Embryonic facial prominence (tissue), 1 donor: ENCODE data around the gene ZFAND3.

Experiments
- DNase-seq: peaks from one replicate; pipeline ENCODE4 v3.0.0-alpha.2; 2016; ENCODE audit errors: extremely low spot score

The ZFAND3 gene

GRCh38 chr6:37894585-37894984 lies 75.1 kb downstream of the ZFAND3 start:
- no peak for DNase-seq

- DNase-seq, result no peak
Observed at GRCh38 chr6:37897321-37897720, 77.8 kb downstream of the ZFAND3 start.

DNA sequence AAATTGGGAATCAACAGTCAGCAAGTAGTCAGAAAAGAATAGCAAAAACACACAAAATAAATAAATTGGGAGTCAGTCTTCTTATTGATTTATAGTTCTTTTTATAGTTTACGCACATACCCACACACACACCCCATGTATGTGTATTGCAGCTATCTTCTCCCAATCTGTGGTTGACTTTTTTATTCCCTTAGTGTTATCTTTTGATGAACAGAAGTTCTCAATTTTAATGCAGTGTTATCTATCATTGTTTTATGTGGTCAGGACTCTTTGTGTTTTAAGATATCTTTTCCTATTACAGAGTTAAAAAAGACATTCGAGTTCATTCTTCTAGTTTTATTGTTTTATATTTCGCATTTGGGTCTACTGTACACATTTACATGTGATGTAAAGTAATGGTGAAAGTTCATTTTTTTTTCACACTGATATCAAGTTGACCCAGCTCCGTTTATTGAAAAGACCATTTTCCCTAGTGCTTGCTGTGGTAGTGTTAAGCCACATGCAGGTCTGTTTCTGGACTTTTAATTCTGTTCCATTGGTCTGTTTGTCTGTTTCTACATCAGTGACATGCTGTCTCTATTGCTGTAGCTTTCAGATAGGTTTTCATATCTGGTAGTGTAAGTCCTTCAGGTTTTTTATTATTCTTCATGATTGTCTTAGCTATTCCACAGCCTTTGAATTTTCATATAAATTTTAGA lies 78.4 kb downstream of the ZFAND3 start:
- DNase-seq, result no peak

- no peak for DNase-seq
Observed at GRCh38 chr6:37903351-37904340, 84.1 kb downstream of the ZFAND3 start.

DNA sequence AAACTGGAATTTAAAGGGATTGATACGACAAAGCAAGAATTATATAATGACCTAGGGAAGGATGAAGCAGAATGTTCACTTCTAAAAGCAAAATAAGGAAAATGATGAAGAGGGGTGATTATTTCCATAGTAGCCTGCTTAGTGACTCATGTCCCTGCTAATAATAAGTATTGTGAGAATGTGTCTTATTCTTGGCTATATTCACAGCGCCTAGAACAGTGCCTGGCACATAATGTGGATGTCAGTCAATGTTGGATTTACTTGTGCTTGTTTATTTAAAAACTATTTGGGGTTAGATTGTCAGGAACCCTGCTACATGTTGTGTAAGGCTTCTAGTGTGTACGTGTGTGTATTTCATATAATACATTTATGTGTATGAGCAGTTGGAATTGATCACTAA lies 85.1 kb downstream of the ZFAND3 start:
- DNase-seq, result no peak

DNA sequence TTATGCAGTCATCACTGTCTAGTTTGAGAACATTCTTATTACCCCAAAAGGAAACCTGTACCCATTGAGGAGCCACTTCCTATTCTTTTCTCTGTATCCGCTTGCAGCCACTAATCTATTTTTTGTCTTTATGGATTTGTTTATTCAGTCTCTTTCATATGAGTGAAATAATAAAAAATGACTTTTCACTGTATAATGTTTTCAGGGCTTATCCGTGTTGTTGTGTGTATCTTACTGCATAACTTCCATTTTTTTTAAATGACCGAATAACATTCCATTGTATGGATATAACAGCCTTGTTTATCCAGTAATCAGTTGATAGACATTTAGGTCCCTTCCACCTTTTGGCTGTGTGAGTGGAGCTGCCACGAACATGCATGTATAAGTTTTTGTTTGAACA lies 86.6 kb downstream of the ZFAND3 start:
- no peak for DNase-seq

GRCh38 chr6:37910998-37911397 lies 91.5 kb downstream of the ZFAND3 start:
- no peak for DNase-seq

DNA sequence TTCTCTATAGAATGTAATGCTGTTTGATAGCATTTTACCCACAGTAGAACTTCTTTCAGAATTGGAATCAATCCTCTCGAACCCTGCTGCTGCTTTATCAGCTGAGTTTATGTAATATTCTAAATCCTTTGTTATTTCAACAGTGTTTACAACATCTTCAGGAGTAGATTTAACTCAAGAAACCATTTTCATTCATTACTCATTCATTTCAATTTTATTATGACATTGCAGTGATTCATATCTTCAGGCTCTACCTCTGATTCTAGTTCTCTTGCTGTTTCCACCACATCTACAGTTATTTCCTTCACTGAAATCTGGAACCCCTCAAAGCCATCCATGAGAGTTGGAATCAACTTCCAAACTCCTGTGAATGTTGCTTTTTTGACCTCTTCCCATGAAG lies 93.7 kb downstream of the ZFAND3 start:
- DNase-seq, result no peak

DNA sequence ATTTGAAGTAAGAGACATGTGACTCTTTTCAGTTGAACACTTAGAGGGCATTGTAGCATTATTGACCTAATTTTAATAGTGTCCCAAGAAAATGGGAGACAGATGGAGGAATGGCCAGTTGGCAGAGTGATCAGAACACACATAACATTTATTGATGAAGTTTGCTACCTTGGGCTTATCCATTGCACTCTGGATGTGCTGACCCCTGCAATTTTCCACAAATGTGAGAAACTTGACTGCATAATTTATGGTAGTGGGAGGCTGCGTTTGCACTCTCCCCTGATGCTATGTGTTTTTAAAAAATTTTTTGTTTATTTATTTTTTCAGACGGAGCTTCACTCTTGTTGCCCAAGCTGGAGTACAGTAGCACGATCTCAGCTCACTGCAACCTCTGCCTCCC lies 95.9 kb downstream of the ZFAND3 start:
- no peak for DNase-seq

- no peak for DNase-seq
Observed at GRCh38 chr6:37916149-37916548, 96.6 kb downstream of the ZFAND3 start.

DNA sequence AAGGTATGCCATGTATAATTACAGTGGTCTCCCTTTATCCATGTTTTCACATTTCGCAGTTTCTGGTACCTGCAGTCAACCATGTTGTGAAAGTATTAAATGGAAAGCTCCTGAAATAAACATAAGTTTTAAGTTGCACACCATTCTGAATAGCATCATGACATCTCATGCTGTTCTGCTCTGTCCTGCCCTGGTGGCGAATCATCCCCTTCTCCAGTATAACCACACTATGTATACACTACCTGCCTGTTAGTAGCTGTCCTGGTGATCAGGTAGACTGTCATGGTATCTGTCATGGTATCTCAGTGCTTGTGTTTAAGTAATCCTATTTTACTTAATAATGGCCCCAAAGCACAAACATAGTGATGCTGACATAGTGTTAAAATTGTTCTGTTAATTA lies 97.1 kb downstream of the ZFAND3 start:
- DNase-seq, result no peak

GRCh38 chr6:37917566-37917965 lies 98.0 kb downstream of the ZFAND3 start:
- DNase-seq, result no peak

GRCh38 chr6:37919417-37920157 lies 100.1 kb downstream of the ZFAND3 start:
- DNase-seq, result no peak

DNA sequence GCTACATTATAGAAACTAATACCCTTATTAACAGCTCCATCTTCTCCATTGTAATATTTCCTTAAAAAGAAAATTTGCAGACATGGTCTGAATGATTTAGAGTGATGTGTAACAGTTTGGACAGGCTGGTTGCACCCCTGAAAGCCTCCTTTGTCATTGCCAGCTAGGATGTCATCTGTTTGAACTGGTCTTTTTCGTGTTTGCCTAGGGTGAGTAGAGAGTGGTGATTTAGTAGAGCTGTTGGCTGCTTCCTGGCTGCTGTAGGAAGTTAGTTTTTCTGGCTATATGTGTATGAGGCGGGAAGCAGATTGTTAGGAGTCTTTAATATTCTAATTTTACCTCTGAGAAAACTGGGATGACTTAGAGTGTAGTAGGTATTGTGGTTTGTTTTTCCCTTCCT lies 101.1 kb downstream of the ZFAND3 start:
- DNase-seq, result no peak

GRCh38 chr6:37922563-37922962 lies 103.0 kb downstream of the ZFAND3 start:
- no peak for DNase-seq

- DNase-seq, result no peak
Observed at GRCh38 chr6:37923514-37923913, 104.0 kb downstream of the ZFAND3 start.

DNA sequence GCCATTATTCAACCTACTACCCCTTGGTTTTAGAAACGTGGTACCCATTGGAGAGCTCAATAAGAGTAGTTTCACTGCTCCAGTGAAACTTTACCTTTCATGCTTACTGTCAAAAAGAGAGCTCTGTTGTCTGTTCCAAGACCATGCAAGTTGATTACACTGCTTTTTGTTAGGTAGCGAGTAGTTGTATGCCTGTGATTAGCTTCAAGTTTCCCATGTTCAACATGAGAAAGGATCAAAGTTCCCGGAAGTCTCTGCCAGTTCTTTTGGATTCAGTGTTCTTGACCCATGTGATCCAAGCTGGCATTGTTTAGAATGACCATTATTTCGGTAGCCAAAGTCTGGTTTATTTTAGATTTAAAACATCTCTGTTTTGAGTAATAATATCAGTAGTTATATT lies 107.1 kb downstream of the ZFAND3 start:
- no peak for DNase-seq

- no peak for DNase-seq
Observed at GRCh38 chr6:37928217-37928616, 108.7 kb downstream of the ZFAND3 start.

GRCh38 chr6:37930288-37930971 lies 110.9 kb downstream of the ZFAND3 start:
- no peak for DNase-seq

DNA sequence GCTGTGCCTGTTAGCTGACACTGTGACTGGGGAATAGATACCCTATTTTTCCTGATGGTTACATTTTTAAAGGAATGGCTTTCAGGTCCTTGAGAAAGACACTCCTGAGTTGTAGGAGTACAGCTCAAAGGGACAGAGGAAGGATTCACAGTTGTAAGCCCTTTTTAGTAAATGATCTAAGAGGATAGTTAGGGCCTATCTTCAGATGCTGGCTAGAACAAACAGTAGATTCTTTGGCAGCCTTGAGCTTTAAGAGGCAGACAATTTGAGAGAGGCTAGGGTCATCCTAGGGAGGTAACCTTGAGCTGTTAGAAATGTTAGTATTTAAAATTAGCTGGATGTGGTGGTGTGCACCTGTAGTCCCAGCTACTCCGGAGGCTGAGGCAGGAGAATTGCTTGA lies 111.5 kb downstream of the ZFAND3 start:
- DNase-seq, result no peak

- no peak for DNase-seq
Observed at GRCh38 chr6:37934276-37934675, 114.7 kb downstream of the ZFAND3 start.

- no peak for DNase-seq
Observed at GRCh38 chr6:37936150-37936549, 116.6 kb downstream of the ZFAND3 start.
